ENCODE data around the gene TNFRSF11A.

The TNFRSF11A gene

DNA sequence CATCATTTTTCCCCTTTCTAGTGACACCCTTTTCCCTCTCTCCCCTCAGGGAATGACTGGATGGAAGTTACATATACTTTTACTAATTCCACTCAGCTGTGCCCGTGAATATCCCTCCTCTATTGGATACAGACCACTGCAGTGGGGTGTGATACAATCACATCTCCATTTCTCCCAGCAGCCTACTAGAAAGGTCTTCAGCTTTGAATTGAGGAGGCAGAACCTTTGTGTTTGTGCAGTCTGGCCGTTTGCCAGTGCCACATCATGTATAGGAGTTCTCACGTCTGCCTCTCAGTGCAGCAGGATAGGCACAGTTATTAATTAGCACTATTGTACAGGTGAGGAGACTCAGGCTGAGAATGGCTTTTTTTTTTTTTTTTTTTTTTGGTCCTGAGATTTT, 16.4 kb downstream of the TNFRSF11A start:
- intact Hi-C loops (cut with DNase I) = no loop called here
- DNase-seq = no peak

DNA sequence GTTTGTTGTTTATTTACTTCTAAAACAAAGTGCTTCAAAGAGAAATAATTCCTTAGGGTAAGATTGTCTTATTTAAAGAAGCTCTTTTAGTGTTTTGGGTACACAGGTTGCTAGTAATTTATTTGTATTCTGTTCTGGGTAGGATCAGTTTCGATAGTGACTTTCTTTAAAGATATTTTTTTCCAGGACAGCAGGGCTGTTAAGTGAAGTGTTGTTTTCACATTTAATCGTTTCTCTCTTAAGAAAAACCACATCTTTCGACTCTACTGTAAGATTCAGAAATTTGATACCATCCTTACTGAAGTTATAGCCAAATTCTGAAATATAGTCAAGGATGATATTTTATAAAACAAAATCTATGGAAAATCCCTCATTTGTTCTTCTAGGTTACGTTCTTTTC, 17.8 kb downstream of the TNFRSF11A start:
- intact Hi-C loops (cut with DNase I) = no loop called here
- no peak for DNase-seq

DNA sequence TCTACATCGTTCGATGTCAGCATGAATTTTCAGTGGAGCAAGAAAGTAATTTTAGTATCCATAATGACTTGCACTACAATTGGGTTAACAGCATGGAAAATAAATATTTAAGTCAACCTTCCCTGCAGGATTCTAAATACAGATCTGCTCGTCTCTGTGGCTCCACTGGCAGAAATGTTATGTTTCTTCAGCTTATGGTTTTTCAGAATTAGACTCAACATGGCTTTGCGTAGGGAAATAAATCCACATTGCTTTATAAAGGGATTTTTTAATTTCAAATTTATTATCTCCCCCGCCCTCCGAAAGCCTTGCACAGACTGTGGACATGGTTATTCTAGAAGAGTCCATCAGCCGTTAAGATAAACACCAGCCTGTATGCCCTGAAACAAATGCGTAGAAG, 18.2 kb downstream of the TNFRSF11A start:
- intact Hi-C loops (cut with DNase I) = no loop called here
- no peak for DNase-seq

DNA sequence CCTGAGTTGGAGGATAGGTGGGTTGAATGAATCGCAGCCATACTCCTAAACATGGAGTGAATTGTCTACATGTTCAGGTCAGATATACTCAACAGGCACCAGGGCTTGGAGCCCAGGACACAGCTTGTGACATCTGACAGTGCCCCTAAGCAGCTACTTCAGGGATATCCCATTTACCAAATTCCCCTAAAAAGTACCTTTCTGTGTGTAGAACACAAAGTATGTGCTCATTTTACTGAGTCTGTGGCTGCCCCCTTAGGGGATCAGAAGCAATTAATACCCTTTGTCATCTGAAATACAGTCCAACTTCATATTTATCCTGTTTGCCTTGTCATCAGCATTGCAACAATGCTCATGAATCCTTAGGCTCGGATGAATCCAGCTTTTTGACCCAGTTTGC, 20.8 kb downstream of the TNFRSF11A start:
- intact Hi-C loops (cut with DNase I) = no loop called here

DNA sequence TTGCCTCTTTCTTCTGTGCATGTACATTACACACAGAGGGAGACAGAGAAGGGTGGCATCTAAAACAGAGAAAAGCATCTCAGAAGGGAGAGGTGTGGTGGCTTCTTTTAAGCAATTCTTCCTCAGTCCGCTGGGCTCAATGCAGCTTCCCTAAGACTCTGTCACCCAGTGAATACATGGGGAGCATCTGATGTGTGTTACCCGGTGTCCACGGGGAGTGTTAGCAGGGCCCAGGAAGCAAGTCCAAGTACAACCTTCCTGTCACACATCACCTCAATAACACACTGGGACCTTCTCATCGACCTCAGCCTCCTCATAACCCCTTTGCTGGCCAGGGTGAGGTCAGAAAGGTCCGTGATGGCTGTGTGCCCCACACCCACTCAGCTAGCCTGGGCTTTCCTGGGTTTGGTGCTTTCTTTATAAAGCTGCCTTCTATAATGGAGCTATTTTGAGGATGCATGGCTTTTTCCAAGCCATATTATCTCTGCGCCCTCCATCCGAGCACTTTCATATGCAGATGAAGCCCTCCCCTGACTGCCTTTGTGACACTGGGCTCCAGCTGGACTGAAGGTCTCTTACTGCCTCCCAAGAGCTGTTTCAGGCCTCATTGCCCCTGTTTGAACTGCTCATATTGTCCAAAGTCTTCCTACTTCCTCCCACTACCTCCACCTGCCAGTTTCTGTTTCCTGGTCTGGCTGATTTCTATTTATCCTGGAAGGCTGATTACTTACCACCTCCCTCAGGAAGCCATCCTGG, 21.4 kb downstream of the TNFRSF11A start:
- intact Hi-C loops (cut with DNase I) = no loop called here
- no peak for DNase-seq

More for the DNA sequence above, 20.8 kb downstream of the TNFRSF11A start:
- no peak for DNase-seq

DNA sequence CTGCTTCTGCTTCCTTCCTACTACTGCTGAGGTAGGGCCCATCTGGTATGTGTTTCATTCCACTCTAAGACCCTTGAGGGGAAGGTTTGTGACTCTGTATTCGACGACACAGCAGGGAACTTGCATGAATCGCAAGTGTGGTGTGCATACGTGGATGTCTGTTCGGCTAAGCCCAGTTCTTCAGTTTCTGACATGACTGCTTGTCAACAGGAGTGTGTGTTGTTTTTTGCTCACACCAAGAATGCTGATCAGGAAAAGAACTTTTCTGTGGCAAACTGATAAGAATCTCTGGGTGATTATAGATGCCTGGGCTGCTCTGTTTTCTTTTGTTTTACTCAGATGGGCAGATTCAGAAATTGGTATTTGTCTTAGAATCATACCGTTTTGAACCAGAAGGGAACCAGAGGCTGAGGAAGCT, 22.0 kb downstream of the TNFRSF11A start:
- intact Hi-C loops (cut with DNase I) = no loop called here

DNA sequence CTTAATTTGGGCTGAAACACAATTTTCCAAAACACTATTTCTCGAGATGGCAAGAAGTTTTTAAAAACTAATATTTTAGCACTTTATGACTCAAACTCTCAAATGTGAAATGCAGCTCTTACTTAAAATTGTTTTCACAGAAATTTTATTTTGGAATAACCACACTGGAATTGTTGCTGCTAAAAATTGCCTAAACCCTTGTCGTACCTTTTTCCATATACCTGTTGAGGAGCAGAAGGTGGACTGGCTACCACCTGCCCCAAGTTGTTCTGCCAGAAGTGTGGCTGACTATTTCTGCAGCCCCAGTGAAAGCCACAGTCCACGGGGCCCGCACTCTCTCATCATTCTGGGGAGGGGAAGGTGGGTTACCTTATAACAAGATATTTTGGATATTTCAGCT, 23.4 kb downstream of the TNFRSF11A start:
- no peak for DNase-seq
- intact Hi-C loops (cut with DNase I) = no loop called here

More for the DNA sequence above, 22.0 kb downstream of the TNFRSF11A start:
- no peak for DNase-seq

DNA sequence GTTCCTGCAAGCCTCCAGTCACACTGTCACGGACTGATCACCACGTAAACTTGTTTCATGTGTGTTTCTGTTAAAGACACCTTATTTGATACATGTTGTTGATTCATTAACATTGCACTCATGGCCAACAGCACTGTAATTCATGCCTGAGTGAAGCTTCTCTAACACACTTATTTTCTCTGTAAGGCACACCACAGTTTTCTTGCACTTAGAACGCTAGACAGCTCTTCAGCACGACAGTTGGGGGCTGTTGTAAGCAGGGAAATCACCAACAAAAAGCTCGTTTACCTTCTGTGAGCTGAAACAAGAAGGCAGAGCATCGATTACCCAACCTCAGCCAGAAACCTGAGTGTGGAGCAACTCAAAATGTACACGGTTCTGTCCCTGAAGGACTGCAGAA, 28.1 kb downstream of the TNFRSF11A start:
- intact Hi-C loops (cut with DNase I) = no loop called here
- DNase-seq = no peak

DNA sequence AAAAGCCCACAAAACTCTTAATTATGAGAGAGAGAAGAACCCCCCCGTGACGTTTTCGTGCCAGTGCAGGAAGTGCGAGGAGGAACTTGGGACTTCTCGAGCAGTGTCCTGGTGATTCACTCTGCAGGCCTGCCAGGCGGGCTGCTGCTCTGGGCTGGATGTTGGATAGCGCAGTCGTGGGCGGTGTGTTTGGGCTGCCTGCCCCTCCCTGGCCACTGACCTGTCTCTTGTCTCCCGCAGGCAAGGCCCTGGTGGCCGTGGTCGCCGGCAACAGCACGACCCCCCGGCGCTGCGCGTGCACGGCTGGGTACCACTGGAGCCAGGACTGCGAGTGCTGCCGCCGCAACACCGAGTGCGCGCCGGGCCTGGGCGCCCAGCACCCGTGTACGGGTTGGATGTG, 29.0 kb downstream of the TNFRSF11A start:
- intact Hi-C loops (cut with DNase I) = no loop called here
- peak in 1 of 10 donors; percentile 80 for DNase-seq

DNA sequence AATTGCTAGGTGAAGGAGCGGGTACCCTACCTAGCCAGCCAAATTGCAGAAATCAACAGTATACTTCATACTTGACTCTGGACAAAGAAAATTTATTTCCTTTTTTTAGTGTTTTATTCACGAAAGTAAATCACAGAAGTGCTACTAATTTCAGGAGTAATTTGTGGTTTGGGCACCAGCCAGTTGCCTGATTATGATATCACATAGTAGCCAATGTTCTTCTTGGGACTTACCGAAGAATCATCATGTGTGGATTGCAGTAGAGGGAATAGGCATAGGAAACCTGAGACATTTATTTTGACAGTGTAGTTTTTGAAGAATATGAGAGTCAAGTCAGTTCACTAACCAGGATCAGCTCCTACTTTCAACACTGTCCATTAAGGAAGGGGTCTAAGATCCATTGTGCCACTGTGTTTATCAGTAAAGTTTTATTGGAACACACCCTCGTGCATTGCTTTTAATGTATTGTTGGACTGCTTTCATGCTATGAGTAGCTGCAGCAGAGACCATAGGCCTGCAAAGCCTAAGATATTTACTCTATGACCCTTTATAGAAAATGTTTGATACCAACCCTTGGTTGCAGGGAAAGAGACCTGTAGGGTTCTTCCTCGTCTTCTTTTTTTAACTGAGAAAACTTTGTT, 32.1 kb downstream of the TNFRSF11A start:
- intact Hi-C loops (cut with DNase I) = no loop called here
- DNase-seq = no peak

DNA sequence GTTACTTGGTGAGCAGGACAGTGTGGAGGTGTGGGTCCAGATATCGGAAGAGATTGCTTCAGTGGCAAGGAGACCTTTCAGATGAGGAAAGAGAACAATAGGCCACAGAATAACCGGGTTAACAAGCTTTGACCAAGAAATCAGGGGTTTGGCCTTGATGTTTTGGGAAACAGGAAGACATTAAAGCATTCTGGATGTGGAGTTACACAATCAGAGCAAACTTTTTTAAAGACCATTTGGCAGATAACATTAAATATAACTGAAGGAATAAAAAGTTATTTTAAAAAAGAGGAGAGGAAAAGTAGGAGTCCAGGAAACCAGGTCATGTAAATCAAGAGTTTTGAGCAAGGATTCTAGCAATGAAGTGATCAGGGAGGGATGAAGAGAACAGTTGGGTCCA, 35.7 kb downstream of the TNFRSF11A start:
- no peak for DNase-seq
- intact Hi-C loops (cut with DNase I) = no loop called here

DNA sequence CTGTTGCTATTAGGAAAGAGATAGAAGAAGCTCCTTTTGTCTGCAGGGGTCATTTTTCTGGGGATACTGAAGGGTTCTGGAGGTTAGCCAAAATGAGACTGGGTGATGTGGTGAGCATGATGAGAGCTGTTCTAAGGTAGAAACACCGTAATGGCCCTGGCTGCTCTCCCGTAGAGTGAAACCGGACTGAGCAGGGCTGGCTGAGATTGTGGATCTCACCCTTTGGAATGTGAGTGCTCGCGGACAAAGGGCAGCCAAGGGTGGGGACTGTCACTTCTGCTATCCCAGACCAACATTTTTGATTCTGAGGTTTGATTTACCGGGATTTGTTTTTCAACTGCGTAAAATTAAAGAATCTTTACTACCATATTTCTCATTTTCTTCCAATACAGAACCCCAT, 36.2 kb downstream of the TNFRSF11A start:
- DNase-seq = no peak
- intact Hi-C loops (cut with DNase I) = no loop called here

DNA sequence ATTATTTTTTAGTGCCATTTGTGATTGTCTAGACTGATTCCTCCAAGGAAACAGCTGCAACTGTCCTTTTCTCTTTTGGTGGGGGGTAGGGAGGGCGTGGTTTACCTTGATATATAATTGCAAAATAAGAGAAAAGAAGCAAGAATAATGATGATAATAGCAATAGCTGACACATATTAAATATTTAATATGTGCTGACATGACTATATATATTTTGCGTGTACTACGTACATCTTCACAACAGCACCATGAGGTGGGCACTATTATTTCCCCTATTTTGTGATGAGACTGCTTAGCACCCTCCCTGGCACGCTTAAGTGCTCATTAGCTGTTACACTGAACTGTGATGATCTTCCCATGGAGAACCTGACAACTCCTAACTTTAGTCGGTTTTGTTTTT, 39.4 kb downstream of the TNFRSF11A start:
- DNase-seq = no peak
- intact Hi-C loops (cut with DNase I) = no loop called here

DNA sequence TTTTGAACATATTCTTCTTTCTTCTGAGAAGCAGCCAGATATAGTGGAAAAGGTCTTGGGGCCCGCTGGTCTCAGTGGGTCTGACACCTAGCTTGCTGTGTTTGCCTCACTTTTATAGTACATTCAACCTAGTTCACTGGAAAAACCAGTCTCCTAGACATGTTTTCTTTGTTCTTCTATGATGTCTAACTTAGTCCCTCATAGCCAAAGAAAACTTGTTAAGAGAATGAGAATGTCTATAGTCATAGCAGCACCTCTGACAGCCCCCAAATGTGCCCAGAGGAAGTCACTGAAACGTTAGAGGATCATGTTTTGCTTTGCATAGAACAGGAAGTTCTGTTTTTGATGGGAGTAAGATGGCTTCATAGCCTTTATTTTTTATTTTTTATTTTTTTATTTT, 40.3 kb downstream of the TNFRSF11A start:
- no peak for DNase-seq
- intact Hi-C loops (cut with DNase I) = no loop called here

DNA sequence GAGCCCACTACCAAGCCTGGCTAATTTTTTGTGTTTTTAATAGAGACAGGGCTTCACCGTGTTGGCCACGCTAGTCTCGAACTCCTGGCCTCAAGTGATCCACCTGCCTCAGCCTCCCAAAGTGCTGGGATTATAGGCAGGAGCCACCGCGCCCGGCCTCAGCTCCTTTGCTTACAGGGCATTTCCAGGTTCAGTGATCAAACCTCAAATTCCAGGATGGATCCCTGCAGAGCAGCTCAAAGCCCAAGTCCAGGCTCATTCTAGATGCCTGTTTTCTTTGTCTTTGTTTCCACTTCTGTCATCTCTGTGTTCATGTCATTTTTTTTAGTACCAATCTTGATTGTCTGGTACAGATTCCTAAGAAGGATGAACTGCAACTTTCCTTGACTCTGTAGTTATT, 41.9 kb downstream of the TNFRSF11A start:
- DNase-seq = no peak
- intact Hi-C loops (cut with DNase I) = no loop called here

DNA sequence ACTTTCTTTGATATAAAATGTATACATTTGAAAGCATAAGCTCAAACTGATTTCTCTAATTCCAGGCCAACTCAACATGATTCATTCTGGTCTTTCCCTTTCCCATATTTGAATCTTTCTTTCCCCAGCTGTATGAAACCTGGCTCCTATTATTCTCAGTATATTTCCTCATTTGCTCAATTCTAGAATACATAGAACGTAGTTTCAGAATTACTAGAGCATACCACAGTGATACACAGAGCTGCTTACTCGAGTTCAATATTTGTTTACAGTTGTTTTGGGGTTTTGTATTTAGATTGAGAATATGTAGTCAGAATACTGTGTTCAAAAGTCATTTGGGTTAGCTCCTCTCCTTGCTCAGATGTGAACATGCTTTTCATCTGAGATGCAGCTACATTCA, 43.0 kb downstream of the TNFRSF11A start:
- DNase-seq = no peak

DNA sequence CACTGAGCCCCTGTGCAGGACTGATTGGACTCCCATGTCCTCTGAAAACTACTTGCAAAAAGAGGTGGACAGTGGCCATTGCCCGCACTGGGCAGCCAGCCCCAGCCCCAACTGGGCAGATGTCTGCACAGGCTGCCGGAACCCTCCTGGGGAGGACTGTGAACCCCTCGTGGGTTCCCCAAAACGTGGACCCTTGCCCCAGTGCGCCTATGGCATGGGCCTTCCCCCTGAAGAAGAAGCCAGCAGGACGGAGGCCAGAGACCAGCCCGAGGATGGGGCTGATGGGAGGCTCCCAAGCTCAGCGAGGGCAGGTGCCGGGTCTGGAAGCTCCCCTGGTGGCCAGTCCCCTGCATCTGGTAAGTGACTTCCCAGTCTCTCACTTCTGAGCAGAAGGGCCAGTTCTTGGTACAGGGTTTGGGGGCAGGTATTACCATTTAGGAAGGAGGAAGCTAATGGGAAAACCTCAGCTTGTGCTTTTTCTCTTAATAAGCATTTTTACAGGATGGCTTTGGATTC, 44.1 kb downstream of the TNFRSF11A start:
- intact Hi-C loops (cut with DNase I) = no loop called here
- DNase-seq = no peak

More for the DNA sequence above, 43.0 kb downstream of the TNFRSF11A start:
- intact Hi-C loops (cut with DNase I) = no loop called here

DNA sequence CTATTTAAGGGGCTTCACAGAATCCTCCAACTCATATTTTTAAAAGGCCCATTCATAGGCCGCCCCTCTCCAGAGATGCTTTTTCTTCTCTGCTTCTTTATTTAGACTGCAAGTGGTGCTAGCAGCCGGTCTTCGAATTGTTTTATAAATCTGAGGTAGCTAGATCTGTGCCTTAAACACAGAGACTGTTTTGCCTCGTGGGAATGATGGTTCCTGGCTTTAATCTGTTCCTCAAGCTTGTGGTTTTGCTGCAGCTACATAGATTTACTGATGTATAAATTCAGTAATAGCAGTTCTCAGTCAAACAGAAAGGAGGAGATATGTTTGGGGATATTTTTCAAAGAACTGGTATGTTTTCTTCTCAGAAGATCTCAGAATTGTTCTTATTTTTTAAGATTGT, 45.3 kb downstream of the TNFRSF11A start:
- no peak for DNase-seq
- intact Hi-C loops (cut with DNase I) = no loop called here

DNA sequence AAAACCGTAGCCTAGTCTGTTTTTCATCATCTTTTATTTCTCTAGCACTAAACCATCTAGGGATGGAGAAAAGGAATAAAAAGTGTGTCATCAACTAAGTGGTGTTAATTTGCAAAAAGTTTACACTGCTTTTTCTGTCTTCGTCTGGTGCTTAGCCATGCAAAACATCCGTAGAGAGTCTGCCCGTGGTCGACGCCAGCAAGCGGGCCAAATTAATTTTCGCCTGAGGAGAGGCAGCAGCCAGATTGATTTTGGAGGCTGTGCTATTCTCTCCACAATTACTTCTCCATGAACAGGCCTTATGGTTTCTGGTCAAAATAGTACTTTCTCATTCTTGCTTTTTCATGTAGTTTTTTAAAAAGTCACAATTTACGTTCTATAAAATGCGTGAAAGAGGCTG, 46.3 kb downstream of the TNFRSF11A start:
- no peak for DNase-seq
- intact Hi-C loops (cut with DNase I) = no loop called here

DNA sequence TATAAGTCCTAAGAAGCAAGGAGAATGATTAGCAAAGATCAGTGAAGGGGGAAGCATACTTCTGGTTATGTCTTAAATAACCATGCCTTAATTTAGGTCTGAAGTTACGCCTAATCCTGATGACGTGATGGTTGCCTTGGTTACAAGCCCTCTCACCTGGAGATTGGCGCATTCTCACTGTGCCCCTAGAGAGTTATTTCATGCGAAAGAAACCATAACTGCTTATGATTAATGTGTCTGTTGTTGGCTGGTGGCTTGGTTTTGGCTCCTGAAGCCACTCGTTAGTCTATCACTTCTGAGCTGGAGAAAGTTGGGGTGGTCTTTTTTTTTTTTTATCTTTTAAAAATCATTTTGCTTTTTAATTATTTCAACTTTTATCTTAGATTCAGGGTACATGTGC, 47.0 kb downstream of the TNFRSF11A start:
- intact Hi-C loops (cut with DNase I) = no loop called here
- no peak for DNase-seq

DNA sequence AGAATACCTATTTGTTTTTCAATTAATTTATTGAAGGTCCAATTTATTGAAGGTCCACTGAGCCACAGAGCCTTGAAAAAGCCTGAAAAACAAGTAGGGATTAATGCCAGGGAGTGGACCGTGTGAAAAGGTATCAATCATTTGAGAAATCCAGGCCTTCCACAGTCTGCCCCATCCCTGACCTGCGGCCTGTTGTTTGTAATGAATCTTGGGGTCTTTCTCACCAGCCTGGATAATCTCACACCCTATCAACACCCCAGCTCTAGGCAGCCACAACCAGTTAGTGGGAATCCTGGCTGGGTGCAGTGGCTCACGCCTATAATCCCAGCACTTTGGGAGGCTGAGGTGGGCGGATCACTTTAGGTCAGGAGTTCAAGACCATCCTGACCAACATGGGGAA, 47.8 kb downstream of the TNFRSF11A start:
- no peak for DNase-seq
- intact Hi-C loops (cut with DNase I) = no loop called here

DNA sequence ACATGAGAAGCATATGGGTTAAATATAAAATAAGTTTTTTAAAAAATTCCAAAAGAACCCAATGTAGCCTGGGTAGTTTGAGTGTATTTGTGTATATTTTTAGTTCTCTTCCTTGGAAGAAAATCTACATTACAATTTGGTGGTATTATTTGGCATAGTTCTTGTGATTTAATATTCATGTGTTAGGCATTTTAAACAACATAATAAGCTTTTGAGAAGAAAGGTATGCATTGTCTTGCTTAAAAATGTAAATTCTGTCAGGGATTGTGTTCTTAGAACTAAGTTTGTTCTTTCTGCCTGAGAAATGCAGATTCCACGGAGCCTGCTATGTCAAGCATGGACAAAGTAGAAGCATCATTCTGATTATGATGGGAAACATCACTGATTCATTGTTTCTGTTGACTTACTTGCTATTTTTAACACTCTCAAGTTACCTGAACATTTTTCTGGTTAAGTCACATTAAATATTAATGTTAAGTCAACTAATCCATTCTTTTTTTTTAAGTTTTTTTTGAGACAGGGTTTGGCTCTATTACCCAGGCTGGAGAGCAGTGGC, 49.4 kb downstream of the TNFRSF11A start:
- intact Hi-C loops (cut with DNase I) = no loop called here
- no peak for DNase-seq

Measured in posterior cingulate gyrus (tissue), 11 donors.